Lower lobe of right lung (tissue), 2 donors: ENCODE measurements around the gene OLFML1. TPM values are rescaled to one million over a fixed set of nuclear protein-coding genes. Genes with fewer than 3 reads are reported as not detected.

Experiments
- ATAC-seq, 2 donors: fragments of 200-7000 bp; cut with Tn5 transposase; one replicate each; pipeline ENCODE4 v1.9.1; 2020 to 2022; ENCODE audit warnings: mild to moderate bottlenecking in 2 of 2, moderate library complexity in 2 of 2
- DNase-seq: peaks from one replicate; pipeline ENCODE4 v3.0.0-alpha.2; 2020
- H3K27ac ChIP-seq: fragments of 200-600 bp; one replicate; pipeline ENCODE4 v1.8.0; 2022
- H3K27me3 ChIP-seq: fragments of 200-600 bp; one replicate; pipeline ENCODE4 v1.8.0; 2022; ENCODE audit warnings: low read depth
- H3K36me3 ChIP-seq: fragments of 200-600 bp; one replicate; pipeline ENCODE4 v1.8.0; 2022; ENCODE audit warnings: mild to moderate bottlenecking
- H3K4me1 ChIP-seq: fragments of 200-600 bp; one replicate; pipeline ENCODE4 v1.8.0; 2022
- H3K4me3 ChIP-seq: fragments of 200-600 bp; one replicate; pipeline ENCODE4 v1.8.0; 2022; ENCODE audit warnings: mild to moderate bottlenecking
- H3K9me3 ChIP-seq: fragments of 200-600 bp; one replicate; pipeline ENCODE4 v1.8.0; 2022
- intact Hi-C: fragments of 100-400 bp; cut with DNase I; formaldehyde crosslinking; loops from one replicate; pipeline ENCODE4 v1.11.0; 2022
- total RNA-seq: library from RNA; stranded (reverse); fragmentation: NEBNext Ultra II Directional; extraction: Animal tissue kit (Norgen Biotek cat#: 25700); gene quantifications from one replicate; pipeline ENCODE4 v1.2.1, GENCODE V29; 2021
- TF ChIP-seq, protein P1 (sequence below): fragments of 200-600 bp; IDR thresholded peaks from one replicate; pipeline ENCODE4 v1.8.0; 2022; ENCODE audit warnings: antibody characterized with exemption, mild to moderate bottlenecking
- donor health status: DM: no; HTN: yes; CAD: no; lungs with severe emphysema.

Gene OLFML1
- total RNA-seq, 1 donor from 2014 or later, result 23.2 TPM

DNA sequence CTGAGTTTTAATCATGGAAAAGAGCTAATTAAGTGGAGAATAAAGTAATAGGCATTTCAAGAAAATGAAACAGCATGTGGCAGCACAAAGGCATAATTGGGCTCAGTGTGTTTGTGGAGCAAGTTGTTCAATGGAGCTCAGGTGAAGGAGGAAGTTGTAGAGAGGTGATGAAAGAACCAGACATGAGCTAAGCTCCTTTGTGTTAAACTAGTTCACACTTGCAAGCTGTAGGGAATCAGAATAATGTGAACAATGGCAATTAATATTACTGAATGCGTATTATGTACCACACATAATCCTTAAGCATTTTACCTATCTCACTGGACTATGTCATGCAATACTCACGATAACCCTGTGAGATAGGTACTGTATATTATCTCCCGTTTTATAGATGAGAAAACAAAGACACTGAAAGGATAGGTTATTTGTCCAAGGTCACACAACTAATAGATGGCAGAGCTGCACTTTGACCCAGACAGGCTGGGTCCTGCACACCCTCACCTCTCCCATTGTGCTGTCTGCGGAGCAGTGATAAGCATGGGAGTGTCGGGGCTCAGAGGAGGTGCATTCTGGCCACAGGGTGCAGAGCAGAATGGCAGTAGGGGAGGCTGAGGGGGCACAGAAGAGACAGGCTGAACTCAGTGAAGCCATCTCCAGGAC lies 8.9 kb downstream of the OLFML1 start:
- Histone ChIP-seq H3K27me3 (no peaks in the 10 kb centered on the region), H3K36me3 (no peaks in the 10 kb centered on the region), H3K9me3 (no peaks in the 10 kb centered on the region), H3K4me3 (no peak overlapping the region), H3K4me1 (no peaks in the 10 kb centered on the region), H3K27ac (no peak overlapping the region)
- DNase-seq (no peak), ATAC-seq (no peak)
- intact Hi-C loops, result no loop called here
- TF ChIP-seq, protein P1, sequence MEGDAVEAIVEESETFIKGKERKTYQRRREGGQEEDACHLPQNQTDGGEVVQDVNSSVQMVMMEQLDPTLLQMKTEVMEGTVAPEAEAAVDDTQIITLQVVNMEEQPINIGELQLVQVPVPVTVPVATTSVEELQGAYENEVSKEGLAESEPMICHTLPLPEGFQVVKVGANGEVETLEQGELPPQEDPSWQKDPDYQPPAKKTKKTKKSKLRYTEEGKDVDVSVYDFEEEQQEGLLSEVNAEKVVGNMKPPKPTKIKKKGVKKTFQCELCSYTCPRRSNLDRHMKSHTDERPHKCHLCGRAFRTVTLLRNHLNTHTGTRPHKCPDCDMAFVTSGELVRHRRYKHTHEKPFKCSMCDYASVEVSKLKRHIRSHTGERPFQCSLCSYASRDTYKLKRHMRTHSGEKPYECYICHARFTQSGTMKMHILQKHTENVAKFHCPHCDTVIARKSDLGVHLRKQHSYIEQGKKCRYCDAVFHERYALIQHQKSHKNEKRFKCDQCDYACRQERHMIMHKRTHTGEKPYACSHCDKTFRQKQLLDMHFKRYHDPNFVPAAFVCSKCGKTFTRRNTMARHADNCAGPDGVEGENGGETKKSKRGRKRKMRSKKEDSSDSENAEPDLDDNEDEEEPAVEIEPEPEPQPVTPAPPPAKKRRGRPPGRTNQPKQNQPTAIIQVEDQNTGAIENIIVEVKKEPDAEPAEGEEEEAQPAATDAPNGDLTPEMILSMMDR, result no peak

DNA sequence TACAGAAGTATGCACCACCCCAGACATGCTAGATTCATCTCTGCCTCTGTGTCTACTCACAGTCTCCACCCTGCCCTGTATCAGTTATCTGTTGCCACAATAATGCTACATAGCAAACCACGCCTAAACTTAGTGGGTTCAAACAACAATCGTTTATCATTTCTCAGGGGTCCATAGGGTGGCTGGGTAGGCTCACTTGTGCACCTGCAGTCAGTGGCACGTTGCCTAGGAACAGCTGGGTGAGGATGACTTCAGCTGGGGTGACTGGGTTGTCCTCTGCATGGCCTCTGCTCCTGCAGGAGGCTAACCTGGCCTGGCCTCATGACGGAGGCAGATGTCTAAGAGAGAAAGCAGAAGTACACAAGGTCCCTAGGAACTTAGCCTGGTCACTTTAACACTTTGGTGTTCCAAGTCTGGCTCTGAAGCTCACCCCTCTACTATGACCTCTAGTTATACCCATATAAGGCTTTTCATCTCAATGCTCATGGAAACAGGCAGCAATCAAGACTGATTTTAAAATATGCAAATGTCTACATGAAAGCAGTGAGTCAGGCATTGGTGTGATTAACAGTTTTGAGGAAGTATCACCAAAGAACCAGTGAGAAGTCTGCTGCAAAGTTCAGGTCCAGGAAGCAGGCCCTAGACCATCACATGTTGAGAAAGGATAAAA lies 10.7 kb downstream of the OLFML1 start:
- Histone ChIP-seq H3K9me3 (no peaks in the 10 kb centered on the region), H3K4me3 (no peak overlapping the region)

DNA sequence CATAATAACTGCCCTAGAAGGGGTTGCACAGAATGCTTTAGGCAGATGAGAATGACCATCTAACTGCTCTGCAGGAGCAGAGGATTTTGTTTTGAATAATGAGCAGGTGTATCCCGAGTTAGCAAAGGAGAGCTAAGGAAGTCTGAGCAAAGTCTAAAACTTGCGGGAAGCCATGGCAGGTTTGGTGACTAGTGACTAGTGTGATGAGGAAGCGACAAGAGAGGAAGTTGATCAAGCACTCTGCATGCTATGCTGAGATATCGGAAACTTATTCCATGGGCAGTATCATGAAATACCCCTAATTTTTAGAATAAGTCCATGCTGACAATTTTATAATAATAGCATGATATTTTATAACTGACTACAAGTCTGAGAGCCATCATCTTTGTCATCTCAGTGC lies 12.9 kb downstream of the OLFML1 start:
- H3K4me3 ChIP-seq, result no peak overlapping the region
- no peak overlapping the region for H3K27ac ChIP-seq
- H3K27me3 ChIP-seq, result no peaks in the 10 kb centered on the region
- no peak for DNase-seq
- no peaks in the 10 kb centered on the region for H3K36me3 ChIP-seq
- TF ChIP-seq, protein P1, result no peak
- H3K4me1 ChIP-seq, result no peaks in the 10 kb centered on the region
- intact Hi-C loops, result no loop called here
- no peak for ATAC-seq
- H3K9me3 ChIP-seq, result no peaks in the 10 kb centered on the region

More for the DNA sequence above, 10.7 kb downstream of the OLFML1 start:
- TF ChIP-seq, protein P1, result no peak
- intact Hi-C loops, result no loop called here
- H3K36me3 ChIP-seq, result no peaks in the 10 kb centered on the region
- ATAC-seq (peak; percentile 44 to 83), DNase-seq (peak; percentile 58)
- no peaks in the 10 kb centered on the region for H3K4me1 ChIP-seq
- H3K27me3 ChIP-seq, result no peaks in the 10 kb centered on the region
- no peak overlapping the region for H3K27ac ChIP-seq

DNA sequence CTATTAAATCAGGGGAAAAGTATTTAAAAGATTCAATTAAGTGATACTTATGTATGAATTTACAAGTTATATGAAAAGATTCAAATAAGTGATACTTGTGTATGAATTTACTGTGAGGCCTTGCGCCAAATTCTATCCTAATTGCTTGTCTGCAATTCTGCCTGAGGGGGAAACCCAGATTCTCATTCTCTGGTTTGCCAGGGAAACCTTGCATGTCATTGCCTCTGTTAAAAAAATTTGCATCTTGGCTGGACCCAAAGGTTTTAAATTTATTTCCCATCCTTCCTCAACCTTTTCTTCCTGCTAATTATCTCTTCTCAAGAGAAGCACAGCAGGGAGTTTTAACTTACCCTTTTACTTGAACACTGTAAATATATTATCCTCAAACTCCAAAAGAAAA lies 13.8 kb downstream of the OLFML1 start:
- Histone ChIP-seq H3K4me1 (no peaks in the 10 kb centered on the region), H3K27me3 (no peaks in the 10 kb centered on the region), H3K9me3 (no peaks in the 10 kb centered on the region), H3K36me3 (no peaks in the 10 kb centered on the region), H3K27ac (no peak overlapping the region), H3K4me3 (no peak overlapping the region)
- intact Hi-C loops, result no loop called here
- ATAC-seq (no peak), DNase-seq (no peak)
- TF ChIP-seq, protein P1, result no peak

DNA sequence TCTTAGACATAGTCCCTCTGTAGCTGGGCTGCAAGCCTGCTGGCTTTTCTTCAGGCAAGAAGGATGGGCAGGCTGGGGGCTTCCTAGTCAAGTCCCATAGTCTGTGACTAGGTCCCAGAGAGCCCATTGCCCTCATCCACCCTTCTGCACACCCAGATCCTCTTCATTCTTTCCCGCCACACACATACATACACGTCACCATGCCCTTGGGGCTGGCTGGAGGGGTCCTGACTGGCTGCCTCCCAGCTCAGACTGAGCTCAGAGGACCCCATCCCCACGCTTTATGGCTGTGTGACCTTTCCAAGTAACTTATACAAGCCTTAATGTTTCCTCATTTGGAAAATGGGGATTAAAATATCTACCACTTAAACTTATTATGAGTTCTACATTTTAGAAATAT lies 14.9 kb downstream of the OLFML1 start:
- intact Hi-C loops, result no loop called here
- no peaks in the 10 kb centered on the region for H3K4me1 ChIP-seq
- no peak overlapping the region for H3K4me3 ChIP-seq
- no peak for DNase-seq
- H3K9me3 ChIP-seq, result no peaks in the 10 kb centered on the region
- no peaks in the 10 kb centered on the region for H3K27me3 ChIP-seq
- TF ChIP-seq, protein P1, result no peak
- H3K36me3 ChIP-seq, result no peaks in the 10 kb centered on the region
- H3K27ac ChIP-seq, result no peak overlapping the region
- ATAC-seq, result no peak
